HG03571 (cell line): ENCODE data around the gene MGA.

Experiments used
- ATAC-seq: cut with Tn5 transposase; IDR thresholded peaks from one replicate; pipeline ENCODE4 v1.9.1; 2021; ENCODE audit not compliant: unreplicated experiment

Gene MGA

DNA sequence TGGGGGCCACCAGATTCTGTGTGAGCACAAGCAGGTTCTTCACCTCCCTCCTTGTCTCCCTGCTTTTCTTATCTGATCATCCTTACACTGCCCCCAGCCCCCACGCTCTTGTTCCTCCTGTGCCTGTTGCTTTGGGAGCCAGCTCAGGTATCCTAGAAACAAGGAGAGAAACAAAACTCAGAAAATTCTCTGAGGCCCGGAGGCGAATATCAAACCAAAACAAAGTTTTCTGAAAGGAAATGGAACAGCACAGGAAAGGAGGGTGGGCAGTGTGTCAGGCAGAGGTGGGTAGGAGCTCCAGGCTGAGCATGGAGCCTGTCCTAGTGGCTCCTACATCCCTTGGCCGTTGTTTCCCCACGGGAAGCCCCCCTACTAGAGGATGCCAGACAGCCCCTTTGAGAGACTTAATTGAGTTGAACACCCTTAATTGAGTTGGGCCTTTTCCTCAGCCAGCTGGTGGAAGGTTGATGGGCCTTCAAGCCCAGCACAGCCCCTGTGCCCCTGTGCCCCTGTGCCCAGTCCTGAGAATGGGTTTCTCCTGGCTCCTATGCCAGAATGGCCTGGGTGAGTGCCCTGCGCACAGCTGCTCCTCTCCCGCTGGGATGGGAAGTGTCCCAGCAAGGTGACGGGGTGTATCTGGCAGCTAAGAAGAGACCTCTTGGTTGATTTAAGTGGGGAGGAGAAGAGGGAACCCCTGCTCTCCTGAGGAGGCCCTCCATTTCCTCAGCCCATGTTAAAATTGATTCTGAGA is 144.9 kb downstream of the MGA start:
- no peak for ATAC-seq

DNA sequence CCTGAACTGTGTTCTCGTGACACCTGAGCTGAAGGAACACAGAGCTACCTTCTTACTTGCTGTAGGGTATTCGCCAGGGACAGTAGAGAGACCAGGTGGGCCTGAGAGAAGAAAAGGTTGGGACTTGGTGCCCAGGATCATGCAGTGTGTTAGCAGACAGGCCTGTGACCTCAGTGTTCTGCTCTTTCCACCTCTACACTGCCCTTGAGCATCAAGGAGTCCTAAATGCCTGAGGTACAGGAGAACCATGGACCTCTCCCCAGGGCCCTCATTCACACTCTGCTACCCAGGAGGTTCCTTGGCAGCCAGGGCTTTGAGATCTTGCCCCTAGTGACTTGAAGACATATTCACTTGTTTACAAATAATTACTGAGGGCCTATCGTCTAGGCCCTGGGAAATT is 145.5 kb downstream of the MGA start:
- no peak for ATAC-seq

DNA sequence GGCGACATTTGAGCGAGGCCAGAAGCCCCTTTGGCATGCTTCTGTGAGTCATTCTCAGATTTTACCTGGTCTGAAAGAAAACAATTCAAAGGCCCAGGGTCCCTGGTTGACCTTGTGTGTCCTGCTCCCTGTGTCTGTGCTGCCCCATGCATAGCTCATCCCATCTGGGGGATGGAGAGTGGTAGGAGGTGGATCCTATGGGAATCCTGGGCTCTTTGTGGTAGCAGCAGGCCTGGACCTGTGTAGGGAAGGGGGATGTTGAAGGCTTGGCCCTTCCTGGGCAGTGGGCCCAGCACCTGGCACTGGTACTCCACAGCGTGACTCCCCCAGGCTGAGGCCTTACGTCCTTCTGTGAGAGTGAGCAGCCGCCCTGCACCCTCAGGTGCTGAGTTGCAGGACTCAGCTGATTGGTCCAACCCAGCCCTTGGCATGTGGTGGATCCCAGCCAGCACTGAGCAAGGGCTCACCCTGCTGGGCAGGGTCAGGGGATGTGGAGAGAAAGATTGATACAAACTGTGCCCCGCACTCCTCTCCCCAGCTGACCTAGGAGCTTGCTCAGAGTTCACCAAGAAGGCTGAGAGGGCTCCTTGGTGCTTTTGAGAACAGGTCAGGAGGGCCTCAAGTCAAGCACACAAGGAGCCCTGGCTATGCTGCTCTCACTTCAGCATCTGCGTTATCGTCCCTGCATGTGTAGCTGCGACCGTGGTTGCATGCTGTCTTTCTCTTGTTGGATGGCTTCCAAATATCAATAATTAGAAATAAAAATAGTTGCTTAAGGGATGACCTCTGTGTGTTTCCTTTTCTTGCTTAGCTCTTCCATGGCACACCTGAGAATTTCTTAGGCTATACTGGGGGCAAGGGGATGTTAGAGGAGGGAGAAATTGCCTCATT is 146.3 kb downstream of the MGA start:
- ATAC-seq = no peak

DNA sequence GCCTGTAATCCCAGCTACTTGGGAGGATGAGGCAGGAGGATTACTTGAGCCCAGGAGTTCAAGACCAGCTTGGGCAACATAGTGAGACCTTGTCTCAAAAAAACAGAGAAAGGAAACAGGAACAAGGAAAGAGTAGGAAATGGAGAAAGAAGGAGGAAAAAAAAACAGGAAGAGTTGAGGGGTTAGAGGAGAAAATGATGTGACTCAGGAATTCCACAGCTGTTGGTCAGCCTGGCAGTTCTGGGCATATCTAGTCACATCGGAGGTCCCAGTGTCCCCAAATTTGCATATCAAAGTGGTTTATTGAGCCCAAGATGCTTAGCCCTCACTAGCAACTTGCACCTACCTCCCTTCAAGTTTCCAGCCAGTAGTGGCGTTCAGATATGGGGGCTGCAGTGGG is 148.9 kb downstream of the MGA start:
- no peak for ATAC-seq

DNA sequence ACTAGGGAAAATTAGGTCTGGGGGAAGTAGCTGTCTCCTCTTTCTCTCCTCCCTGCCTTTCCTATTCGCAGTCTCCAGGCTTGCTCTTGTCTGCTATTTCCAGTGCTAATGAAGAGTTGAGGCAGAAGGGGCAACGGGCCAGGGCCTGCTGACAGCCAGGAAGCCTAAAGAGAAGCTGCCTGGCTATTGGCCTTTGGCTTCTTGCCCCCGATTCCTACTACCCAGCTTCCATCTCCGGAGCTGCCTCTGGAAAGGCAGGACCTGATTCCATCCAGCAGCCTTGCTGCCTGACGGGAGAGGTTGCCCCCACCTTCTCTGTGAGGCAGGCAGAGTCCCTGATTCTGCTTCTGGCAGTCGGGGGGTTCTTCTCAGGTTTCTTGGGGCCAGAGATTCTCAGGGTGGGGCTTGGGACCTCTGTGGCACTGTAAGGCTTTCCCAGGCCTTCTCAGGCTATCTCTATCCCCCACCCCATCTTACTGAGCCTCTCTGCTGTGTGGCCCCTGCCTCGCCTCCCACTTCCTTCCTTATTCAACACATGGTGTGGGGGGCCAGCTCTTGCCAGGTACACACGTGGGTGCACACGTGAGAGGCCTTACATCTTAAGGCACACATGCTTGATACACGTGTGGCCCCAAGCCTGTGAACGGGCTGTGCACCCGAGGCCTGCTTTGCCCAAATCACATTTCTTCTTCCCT is 149.5 kb downstream of the MGA start:
- no peak for ATAC-seq

DNA sequence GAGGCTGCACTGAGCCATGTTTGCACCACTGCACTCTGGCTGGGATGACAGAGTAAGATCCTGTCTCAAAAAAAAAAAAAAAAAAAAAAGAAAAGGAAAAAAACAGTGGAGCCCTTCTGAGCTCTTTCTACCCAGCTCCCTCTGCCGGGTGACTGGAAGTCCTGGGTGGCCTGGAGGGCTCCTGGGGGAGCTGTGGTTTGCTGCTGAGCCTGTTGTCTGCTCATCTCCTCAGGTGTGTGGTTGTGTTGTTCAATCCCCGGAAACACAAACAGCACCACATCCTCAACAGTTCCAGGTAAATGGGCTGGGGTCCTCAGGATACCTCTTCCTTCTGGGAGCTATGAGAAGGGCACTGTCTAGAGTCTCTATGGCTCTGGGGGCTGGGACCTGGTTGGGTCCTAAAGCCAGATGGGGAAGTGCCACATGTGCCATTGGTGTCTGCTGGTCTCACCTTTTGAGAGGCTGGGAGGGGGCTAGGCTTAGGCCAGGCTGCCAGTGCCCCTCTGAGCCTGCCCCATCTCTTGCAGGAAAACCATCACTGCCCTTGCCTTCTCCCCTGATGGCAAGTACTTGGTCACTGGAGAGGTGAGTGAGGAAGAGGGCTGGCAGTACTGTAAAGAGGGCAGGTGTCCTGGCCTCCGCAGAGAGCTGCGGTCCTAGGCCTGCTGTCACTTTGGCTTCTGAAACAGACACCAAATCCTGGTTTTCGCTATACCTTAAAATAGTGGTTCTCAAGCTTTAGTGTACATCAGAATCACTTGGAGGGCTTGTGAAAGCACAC is 150.6 kb downstream of the MGA start:
- no peak for ATAC-seq

DNA sequence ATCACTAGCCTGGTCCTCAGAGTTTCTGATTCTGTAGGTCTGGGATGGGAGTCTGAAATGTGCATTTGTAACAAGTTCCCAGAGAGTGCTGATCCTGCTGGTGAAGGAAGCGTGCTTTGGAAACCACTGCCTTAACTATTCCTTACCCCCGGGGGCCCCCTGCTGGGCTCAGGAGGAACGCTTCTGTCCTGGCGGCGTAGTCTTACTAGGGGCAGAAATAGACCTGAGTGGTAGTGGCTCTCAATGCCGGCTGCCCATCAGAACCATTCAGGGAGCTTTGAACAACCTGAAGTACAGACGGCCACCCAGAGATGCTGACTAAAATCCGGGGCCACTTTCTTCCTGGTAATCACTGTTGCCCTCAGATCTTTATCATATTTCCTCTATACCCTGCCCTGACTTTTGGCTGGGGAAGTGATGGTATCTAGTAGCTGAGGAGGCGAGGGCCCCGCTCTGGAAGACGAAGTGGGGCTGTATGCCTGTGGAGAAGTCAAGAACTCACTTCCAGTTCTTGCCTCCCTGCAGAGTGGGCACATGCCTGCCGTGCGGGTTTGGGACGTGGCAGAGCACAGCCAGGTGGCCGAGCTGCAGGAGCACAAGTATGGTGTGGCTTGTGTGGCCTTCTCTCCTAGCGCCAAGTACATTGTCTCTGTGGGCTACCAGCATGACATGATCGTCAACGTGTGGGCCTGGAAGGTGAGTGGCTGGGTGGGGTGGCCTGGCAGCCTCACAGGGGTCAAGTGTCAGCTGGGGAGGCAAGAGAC is 151.4 kb downstream of the MGA start:
- no peak for ATAC-seq

DNA sequence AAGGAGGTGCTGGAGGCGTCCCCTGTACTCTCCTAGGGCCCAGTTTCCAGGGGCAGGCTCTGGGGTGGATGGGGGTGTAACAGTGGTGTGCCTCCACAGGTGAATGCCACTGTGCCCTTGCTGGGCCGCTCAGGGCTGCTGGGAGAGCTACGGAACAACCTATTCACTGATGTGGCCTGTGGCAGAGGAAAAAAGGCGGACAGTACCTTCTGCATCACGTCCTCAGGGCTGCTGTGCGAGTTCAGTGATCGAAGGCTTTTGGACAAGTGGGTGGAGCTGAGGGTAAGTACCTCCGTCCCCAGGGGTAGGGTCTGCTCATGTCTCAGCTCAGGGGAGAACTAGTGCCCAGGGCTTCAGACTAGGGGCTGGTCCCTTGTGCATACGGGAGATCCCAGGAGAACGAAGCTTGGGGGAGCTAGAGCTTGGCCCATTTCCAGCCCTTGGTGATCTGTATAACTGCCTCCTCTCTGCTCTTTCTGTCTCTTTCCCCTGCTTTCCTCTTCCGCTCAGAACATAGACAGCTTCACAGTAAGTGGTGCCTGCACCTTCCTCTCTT is 152.7 kb downstream of the MGA start:
- no peak for ATAC-seq

DNA sequence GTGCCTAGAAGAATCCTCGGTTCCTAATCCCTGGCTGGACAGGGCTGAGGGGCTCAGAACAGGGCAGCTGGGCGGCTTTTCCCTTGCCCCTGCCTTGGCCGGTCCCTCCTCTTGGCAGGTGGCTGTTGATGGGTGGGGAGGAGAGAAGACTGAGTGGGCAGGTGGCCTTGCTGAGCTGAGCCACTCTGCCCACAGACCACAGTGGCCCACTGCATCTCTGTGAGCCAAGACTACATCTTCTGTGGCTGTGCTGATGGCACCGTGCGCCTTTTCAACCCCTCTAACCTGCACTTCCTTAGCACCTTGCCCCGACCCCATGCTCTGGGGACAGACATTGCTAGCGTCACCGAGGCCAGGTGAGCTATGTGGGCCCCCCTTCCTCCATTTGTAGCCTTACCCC is 153.2 kb downstream of the MGA start:
- ATAC-seq = no peak

DNA sequence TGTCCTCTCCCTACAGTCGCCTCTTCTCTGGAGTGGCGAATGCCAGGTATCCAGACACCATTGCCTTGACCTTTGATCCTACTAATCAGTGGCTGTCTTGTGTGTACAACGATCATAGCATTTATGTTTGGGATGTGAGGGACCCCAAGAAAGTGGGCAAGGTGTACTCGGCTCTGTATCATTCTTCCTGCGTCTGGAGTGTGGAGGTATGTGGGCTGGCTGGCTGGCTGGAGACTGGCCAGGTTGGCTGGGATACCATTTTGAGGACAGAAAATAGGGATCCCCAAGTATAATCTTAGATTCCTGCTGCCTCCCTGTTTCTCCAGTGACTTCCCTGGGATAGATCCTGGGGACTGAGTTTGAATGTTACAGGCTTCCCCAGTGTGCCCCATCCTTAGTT is 154.3 kb downstream of the MGA start:
- ATAC-seq = no peak

DNA sequence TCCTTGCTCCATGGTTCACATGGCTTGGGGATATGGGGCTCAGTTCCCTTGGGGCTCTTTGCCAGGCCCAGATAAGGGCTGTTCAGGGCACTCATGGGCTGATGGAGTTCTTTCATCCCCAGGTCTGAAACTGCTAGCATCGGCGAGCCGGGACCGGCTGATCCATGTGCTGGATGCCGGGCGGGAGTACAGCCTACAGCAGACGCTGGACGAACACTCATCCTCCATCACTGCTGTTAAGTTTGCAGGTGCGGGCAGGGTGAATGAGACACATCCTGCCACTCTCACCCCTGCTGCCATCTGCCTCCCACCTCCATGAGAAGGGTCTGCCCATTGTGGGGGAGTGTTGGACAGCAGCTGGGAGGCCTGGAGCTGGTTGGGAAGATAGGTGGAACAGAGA is 156.6 kb downstream of the MGA start:
- ATAC-seq = no peak

DNA sequence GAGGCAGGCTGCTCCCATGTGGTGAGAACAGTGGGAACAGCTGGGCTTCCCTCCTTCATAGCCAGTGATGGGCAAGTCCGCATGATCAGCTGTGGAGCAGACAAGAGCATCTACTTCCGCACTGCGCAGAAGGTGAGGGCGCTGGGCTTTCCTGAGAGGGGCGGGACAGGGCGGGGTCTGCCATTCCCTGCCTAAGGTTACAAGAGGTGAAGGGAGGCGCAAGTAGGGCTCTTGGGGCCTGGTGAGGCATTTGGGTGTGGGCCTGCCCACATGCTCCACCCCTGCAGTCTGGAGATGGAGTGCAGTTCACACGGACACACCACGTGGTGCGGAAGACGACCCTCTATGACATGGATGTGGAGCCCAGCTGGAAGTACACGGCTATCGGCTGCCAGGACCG is 157.1 kb downstream of the MGA start:
- ATAC-seq = no peak

DNA sequence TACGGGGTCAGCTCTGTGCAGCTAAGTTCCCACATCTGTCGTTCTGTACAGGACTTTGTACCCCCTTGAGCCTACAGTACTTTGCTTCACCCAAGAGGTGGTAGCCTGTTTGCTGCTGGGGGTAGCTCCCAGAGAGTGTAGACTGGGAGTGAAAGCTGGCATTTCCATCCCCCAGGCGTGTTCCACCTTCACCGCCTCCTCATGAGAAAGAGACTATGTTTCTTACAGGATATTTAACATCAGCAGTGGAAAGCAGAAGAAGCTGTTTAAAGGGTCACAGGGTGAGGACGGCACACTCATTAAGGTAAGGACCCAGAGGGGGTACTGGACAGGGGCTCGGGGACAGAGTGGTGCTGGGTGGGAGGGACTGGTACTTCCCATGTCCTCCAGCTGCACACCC is 157.6 kb downstream of the MGA start:
- ATAC-seq = no peak

DNA sequence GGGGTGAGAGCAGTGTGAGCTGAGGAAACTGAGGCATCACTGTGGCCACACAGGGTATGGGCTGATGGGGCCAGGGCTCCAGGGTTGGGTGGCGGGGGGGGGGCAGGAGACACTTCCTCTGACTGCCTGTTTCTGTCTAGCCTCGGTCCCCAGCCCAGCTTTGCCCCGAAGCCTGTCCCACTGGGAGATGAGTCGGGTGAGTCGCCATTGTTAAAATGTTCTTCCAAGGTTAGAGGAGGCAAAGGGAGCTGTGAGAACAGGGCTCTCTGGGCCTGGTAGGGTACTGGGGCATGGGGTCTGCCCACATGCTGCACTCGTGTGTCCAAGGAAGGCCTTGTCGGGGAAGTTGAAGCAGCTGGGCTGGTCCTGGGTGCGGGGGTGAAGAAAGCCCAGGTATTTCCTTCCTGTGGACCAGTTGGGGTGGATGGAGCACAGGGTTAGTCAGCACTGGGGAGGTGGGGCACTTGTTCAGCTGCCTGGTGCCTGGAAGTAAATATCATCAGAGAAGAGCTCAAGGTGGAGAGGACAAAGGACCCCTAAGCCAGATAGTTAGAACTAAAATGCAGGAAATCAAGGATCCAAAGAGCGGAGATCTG is 159.3 kb downstream of the MGA start:
- no peak for ATAC-seq

DNA sequence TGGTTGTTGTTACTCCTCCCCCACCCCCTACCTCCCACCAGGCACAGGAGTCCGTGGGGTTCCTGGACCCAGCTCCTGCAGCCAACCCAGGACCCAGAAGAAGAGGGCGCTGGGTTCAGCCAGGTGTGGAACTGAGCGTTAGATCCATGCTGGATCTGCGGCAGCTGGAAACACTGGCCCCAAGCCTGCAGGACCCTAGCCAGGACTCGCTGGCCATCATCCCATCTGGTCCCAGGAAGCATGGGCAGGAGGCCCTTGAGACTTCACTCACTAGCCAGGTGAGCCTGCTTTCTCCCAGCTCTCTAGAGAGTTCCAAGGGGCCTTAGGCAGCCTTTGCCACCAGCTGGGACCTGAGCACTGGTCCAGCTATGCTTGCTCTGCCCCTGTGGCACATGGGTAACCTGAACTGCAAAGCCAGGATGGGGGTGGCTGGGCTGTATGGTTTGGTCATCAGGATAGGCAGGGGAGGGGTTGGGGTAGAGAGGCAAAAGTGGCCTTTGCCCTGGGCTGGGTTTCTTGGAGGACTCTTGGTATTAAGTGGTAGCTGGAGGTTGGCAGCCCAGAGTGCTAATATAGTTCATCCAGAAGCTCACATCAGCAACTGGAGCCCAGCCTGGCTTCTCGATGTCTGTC is 160.7 kb downstream of the MGA start:
- ATAC-seq = no peak

DNA sequence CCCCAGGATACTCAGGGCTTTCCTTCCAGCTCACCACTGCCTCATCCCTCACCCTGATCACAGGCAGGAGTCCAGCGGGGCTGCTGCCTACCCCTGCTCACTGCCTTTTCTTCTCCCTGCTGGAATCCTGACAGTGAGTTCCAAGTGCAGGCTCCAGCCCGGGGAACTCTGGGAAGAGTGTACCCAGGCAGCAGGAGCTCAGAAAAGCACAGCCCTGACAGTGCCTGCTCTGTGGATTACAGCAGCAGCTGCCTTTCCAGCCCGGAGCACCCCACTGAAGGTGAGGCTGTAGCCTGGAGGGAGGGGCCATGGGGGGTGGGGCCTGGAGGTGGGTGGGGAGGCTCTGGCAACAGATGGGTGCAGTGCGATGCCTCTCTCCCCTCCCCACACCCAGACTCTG is 161.6 kb downstream of the MGA start:
- no peak for ATAC-seq

DNA sequence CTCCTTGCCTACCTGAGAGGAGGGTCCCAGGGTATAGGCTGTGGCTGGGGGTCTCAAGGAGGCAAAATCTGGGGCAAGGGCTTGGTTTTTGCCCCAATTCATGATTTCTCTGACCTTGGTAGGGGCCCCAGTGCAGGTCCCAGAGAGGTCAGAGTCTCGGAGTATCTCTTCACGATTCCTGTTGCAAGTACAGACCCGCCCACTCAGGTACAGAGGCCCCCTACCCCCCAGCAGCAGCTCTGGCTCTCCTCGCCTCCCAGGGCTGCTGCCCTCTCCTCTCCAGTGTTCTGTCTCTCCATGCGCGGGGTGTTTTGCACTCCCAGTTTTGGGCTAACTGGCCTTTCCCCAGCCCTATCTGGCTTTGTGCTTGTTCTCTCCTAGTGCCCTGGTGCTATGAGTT is 162.3 kb downstream of the MGA start:
- ATAC-seq = no peak
